Astrocyte of the spinal cord (primary cell): ENCODE measurements around the gene MPP3.
A peak's percentile ranks its signal among the peaks of the same experiment; 100 is the strongest.

ENCODE experiments used
- DNase-seq: peaks from one replicate; pipeline ENCODE4 v3.0.0; 2011; ENCODE audit warnings: low read depth, low spot score
- H3K4me3 ChIP-seq: 2 replicates; pipeline ENCODE4 v1.5.1; 2011; ENCODE audit warnings: low read depth, mild to moderate bottlenecking, low read length, moderate library complexity
- in situ Hi-C: cut with HindIII; loops from 2 replicates; pipeline ENCODE4 v1.10.0; 2017; ENCODE audit warnings: low sequenced_read_pairs
- TF ChIP-seq, protein P1 (sequence below): IDR thresholded peaks from 2 replicates; pipeline ENCODE4 v1.5.1; 2012; ENCODE audit warnings: low read depth, mild to moderate bottlenecking, low read length, inconsistent platforms

MPP3 gene, protein sequence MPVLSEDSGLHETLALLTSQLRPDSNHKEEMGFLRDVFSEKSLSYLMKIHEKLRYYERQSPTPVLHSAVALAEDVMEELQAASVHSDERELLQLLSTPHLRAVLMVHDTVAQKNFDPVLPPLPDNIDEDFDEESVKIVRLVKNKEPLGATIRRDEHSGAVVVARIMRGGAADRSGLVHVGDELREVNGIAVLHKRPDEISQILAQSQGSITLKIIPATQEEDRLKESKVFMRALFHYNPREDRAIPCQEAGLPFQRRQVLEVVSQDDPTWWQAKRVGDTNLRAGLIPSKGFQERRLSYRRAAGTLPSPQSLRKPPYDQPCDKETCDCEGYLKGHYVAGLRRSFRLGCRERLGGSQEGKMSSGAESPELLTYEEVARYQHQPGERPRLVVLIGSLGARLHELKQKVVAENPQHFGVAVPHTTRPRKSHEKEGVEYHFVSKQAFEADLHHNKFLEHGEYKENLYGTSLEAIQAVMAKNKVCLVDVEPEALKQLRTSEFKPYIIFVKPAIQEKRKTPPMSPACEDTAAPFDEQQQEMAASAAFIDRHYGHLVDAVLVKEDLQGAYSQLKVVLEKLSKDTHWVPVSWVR

GRCh38 chr17:43832976-43833829 lies at the start of gene MPP3:
TSS of gene MPP3 (minus strand) at chr17:43833146. CDS start at chr17:43831906, 1,240 bp downstream.
- H3K4me3 ChIP-seq = peak within 1 kb of the TSS; percentile 53
- peak; percentile 56 for DNase-seq
- in situ Hi-C loops = no loop called here
- TF ChIP-seq, protein P1, sequence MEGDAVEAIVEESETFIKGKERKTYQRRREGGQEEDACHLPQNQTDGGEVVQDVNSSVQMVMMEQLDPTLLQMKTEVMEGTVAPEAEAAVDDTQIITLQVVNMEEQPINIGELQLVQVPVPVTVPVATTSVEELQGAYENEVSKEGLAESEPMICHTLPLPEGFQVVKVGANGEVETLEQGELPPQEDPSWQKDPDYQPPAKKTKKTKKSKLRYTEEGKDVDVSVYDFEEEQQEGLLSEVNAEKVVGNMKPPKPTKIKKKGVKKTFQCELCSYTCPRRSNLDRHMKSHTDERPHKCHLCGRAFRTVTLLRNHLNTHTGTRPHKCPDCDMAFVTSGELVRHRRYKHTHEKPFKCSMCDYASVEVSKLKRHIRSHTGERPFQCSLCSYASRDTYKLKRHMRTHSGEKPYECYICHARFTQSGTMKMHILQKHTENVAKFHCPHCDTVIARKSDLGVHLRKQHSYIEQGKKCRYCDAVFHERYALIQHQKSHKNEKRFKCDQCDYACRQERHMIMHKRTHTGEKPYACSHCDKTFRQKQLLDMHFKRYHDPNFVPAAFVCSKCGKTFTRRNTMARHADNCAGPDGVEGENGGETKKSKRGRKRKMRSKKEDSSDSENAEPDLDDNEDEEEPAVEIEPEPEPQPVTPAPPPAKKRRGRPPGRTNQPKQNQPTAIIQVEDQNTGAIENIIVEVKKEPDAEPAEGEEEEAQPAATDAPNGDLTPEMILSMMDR = no peak

- in situ Hi-C loops = no loop called here
- TF ChIP-seq, protein P1 = no peak
- DNase-seq = no peak
- no peak overlapping the region for H3K4me3 ChIP-seq
Observed at GRCh38 chr17:43881758-43882505, 49.0 kb upstream of the MPP3 start.

DNA sequence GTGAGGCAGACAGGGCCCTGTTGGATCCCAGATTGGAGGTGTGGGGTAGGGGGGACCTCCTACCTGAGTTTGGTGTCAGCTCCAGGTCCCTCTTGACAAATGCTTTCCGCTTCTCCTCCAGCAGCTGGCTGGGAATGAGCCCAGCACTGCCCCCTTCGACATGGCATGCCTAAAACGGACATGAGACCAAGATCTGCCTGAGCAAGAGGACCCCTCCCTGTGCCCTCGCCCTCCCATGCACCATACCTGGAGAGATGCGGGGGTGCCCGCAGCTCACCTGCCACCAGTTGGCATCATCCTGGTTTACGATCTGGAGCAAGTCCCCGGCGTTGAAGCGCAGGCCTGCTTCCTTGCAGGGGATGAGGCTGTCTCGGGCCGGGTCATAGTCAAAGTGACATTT lies 48.2 kb upstream of the MPP3 start:
- TF ChIP-seq, protein P1 = no peak
- no peak for DNase-seq
- in situ Hi-C loops = no loop called here
- no peak overlapping the region for H3K4me3 ChIP-seq

DNA sequence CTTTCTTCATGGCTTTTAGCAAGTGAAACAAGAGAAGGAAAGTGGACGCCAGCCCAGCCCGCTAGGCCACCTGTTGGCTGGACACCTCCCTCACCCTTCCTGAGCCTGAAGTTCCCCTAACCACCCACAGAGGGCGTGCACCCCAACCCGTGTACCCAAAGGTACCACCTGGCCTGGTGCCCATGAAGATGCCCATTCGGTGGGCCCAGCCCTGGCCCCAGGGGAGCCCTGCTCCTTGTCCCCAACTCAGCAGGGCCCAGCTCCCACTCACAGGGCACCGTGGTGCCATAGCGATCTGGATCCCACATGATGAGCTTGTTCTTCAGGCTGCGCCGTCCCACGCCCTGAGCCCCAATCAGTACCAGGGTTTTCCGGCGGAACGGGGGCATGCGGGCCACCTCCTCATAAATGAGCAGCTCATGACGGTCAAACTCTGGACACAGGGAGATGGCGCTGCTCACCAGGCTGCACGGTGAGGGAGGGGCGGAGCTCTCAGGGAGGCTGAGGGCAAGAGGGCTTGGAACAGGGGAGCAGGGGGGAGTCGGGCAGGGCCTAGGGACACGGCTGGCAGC lies 47.6 kb upstream of the MPP3 start:
- peak; percentile 9 for DNase-seq
- TF ChIP-seq, protein P1 = peak; percentile 74
- H3K4me3 ChIP-seq = no peak overlapping the region
- in situ Hi-C loops = no loop called here

GRCh38 chr17:43879723-43880419 lies 46.9 kb upstream of the MPP3 start:
- no peak overlapping the region for H3K4me3 ChIP-seq

More at GRCh38 chr17:43879723-43880419, 46.9 kb upstream of the MPP3 start:
- TF ChIP-seq, protein P1 = no peak
- in situ Hi-C loops = no loop called here
- no peak for DNase-seq
